A673 (cell line): ENCODE data around the gene LGALS7.

Source experiments
- EZH2 ChIP-seq: fragments of 200-600 bp; sonication (generic); IDR thresholded peaks from 2 replicates; pipeline ENCODE4 v1.6.1; 2017; ENCODE audit warnings: borderline replicate concordance, low read depth, mild to moderate bottlenecking, mixed read lengths, antibody characterized with exemption, low read length; ENCODE audit not compliant: poor library complexity, severe bottlenecking
- TF ChIP-seq, protein P1 (sequence below): fragments of 300-800, 200-600 bp; sonication (generic); conservative IDR thresholded peaks from 2 replicates; pipeline ENCODE4 v1.5.1; 2017; ENCODE audit warnings: low read depth, mild to moderate bottlenecking, antibody characterized with exemption, low read length, moderate library complexity, mixed read lengths

GRCh38 chr19:38723606-38723965 is 49.7 kb downstream of the LGALS7 start:
- TF ChIP-seq, protein P1, sequence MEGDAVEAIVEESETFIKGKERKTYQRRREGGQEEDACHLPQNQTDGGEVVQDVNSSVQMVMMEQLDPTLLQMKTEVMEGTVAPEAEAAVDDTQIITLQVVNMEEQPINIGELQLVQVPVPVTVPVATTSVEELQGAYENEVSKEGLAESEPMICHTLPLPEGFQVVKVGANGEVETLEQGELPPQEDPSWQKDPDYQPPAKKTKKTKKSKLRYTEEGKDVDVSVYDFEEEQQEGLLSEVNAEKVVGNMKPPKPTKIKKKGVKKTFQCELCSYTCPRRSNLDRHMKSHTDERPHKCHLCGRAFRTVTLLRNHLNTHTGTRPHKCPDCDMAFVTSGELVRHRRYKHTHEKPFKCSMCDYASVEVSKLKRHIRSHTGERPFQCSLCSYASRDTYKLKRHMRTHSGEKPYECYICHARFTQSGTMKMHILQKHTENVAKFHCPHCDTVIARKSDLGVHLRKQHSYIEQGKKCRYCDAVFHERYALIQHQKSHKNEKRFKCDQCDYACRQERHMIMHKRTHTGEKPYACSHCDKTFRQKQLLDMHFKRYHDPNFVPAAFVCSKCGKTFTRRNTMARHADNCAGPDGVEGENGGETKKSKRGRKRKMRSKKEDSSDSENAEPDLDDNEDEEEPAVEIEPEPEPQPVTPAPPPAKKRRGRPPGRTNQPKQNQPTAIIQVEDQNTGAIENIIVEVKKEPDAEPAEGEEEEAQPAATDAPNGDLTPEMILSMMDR = no peak
- TF ChIP-seq EZH2 = no peak
